C4-2B (cell line): Measurements from ENCODE around the gene ZNF768.

Source experiments
- ZFX ChIP-seq: fragments of 450-650 bp; IDR thresholded peaks from 2 replicates; pipeline ENCODE4 v1.6.1; 2017
- TF ChIP-seq, protein P1 (sequence below): fragments of 450-650 bp; conservative IDR thresholded peaks from 2 replicates; pipeline ENCODE4 v1.5.1; 2017; ENCODE audit warnings: mild to moderate bottlenecking

DNA sequence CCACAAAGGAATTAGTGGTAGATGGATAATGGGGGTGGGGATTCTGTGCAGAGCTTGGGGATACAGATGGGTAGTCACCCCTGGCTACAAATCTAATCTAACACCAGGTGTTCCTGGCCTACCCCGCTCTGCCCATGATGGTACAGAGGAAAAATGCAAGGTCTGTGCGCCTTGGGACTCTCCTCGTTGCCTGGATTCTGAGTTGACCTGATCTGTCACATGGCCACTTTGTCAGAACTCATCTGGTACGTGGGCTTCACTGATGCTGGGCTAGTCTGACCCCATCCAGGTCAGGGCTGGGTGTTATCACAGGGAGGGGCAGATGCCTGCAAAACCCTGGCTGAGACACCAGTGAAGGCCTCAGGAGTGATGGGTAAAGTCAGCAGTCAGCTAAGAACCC lies 26.6 kb upstream of the ZNF768 start:
- TF ChIP-seq, protein P1, sequence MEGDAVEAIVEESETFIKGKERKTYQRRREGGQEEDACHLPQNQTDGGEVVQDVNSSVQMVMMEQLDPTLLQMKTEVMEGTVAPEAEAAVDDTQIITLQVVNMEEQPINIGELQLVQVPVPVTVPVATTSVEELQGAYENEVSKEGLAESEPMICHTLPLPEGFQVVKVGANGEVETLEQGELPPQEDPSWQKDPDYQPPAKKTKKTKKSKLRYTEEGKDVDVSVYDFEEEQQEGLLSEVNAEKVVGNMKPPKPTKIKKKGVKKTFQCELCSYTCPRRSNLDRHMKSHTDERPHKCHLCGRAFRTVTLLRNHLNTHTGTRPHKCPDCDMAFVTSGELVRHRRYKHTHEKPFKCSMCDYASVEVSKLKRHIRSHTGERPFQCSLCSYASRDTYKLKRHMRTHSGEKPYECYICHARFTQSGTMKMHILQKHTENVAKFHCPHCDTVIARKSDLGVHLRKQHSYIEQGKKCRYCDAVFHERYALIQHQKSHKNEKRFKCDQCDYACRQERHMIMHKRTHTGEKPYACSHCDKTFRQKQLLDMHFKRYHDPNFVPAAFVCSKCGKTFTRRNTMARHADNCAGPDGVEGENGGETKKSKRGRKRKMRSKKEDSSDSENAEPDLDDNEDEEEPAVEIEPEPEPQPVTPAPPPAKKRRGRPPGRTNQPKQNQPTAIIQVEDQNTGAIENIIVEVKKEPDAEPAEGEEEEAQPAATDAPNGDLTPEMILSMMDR: no peak
- no peak for TF ChIP-seq ZFX
